Vagina (tissue), 2 donors: ENCODE measurements around the gene WDR38.

Experiments used
- POLR2A ChIP-seq, 2 donors: fragments of 450-650 bp; IDR thresholded peaks; one replicate each; pipeline ENCODE4 v1.6.1; 2017; ENCODE audit warnings: antibody characterized with exemption in 2 of 2, mild to moderate bottlenecking in 2 of 2, moderate library complexity in 2 of 2
- TF ChIP-seq, protein P1 (sequence below), 3 experiments: fragments of 450-650 bp in 2 of 3; fragments of 200-600 bp in 1 of 3; sonication (generic) in 1 of 3; IDR thresholded peaks; one replicate each; pipeline ENCODE4 v1.5.1; 2017 to 2019; ENCODE audit warnings: antibody characterized with exemption in 3 of 3, mild to moderate bottlenecking in 2 of 3, moderate library complexity in 2 of 3

DNA sequence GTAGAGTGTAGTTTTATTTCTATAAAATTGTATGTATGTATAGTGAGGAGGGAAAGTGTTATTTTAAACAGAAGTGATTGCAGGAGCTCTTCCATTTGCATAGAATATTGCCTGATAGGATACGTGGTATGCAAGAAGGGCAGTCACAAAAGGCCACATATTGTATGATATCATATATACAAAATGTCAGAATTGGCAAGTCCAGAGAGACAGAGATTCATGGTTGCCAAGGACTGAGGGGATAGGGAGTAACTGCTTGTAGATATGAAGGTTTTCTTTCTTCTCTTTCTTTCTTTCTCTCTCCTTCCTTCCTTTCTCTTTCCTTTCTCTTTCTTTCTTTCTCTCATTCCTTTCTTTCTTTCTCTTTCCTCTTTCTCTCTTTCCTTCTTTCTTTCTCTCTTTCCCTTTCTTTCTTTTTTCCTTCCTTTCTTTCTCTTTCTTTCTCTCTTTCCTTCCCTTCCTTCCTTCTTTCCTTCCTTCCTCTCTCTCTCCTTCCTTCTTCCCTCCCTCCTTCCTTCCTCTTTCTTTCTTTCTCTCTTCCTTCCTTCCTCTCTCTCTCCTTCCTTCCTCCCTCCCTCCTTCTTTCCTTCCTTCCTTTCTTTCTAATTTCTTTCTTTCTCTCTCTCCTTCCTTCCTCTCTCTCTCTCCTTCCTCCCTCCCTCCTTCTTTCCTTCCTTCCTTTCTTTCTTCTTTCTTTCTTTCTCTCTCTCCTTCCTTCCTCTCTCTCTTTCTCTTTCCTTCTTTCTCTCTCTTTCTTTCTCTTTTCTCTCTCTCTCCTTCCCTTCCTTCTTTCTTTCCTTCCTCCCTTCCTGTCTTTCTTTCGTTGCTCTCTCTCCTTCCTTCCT is 24.5 kb upstream of the WDR38 start:
- TF ChIP-seq, protein P1, sequence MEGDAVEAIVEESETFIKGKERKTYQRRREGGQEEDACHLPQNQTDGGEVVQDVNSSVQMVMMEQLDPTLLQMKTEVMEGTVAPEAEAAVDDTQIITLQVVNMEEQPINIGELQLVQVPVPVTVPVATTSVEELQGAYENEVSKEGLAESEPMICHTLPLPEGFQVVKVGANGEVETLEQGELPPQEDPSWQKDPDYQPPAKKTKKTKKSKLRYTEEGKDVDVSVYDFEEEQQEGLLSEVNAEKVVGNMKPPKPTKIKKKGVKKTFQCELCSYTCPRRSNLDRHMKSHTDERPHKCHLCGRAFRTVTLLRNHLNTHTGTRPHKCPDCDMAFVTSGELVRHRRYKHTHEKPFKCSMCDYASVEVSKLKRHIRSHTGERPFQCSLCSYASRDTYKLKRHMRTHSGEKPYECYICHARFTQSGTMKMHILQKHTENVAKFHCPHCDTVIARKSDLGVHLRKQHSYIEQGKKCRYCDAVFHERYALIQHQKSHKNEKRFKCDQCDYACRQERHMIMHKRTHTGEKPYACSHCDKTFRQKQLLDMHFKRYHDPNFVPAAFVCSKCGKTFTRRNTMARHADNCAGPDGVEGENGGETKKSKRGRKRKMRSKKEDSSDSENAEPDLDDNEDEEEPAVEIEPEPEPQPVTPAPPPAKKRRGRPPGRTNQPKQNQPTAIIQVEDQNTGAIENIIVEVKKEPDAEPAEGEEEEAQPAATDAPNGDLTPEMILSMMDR (IDR thresholded peaks at IDR 0.05): no peak
- no peak for TF ChIP-seq POLR2A (IDR thresholded peaks at IDR 0.05)
